K562 (cell line): Measurements from ENCODE around the gene ZNF224. TPM values are rescaled to one million over a fixed set of nuclear protein-coding genes. Genes with fewer than 3 reads are reported as not detected.

ENCODE experiments used
- BCOR ChIP-seq: fragments of 450-650 bp; IDR thresholded peaks from 2 replicates; pipeline ENCODE4 v1.6.1; 2016
- CC2D1A ChIP-seq: fragments of 450-650 bp; IDR thresholded peaks from 2 replicates; pipeline ENCODE4 v1.6.1; 2017; ENCODE audit warnings: mild to moderate bottlenecking
- CHD2 ChIP-seq: IDR thresholded peaks from 2 replicates; pipeline ENCODE4 v1.6.1; 2011; ENCODE audit warnings: low read depth, low read length
- ETV1 ChIP-seq: fragments of 450-650 bp; conservative IDR thresholded peaks from 2 replicates; pipeline ENCODE4 v1.6.1; 2016; ENCODE audit warnings: missing genetic modification characterization, control low read depth, low read depth, missing compliant biosample characterization
- GATAD2B ChIP-seq: fragments of 450-650 bp; IDR thresholded peaks from 2 replicates; pipeline ENCODE4 v1.6.1; 2017; ENCODE audit warnings: mild to moderate bottlenecking, borderline replicate concordance
- GTF2E2 ChIP-seq: fragments of 200-800 bp; sonication (Bioruptor generic); IDR thresholded peaks from 2 replicates; pipeline ENCODE4 v1.6.1; 2016; ENCODE audit warnings: missing genetic modification characterization, missing compliant biosample characterization
- MAFF ChIP-seq: IDR thresholded peaks from 2 replicates; pipeline ENCODE4 v1.6.1; 2012; ENCODE audit warnings: low read length, improper control_type of control experiment
- MED1 ChIP-seq: sonication (generic); formaldehyde crosslinking; IDR thresholded peaks from 2 replicates; pipeline ENCODE4 v1.8.1; 2023; ENCODE audit warnings: missing genetic modification reagents, borderline replicate concordance
- RBM25 ChIP-seq: fragments of 200-400 bp; formaldehyde crosslinking; IDR thresholded peaks from 2 replicates; pipeline ENCODE4 v1.6.1; 2018; ENCODE audit warnings: low read length, low read depth, moderate library complexity; ENCODE audit not compliant: severe bottlenecking
- SUPT5H ChIP-seq: fragments of 450-650 bp; IDR thresholded peaks from 2 replicates; pipeline ENCODE4 v1.6.1; 2016
- XRCC3 ChIP-seq: fragments of 450-650 bp; IDR thresholded peaks from 2 replicates; pipeline ENCODE4 v1.6.1; 2017; ENCODE audit warnings: mild to moderate bottlenecking, moderate library complexity
- ZNF24 ChIP-seq: fragments of 450-650 bp; IDR thresholded peaks from 2 replicates; pipeline ENCODE4 v1.6.1; 2016
- ZNF707 ChIP-seq: fragments of 250-450 bp; sonication (Bioruptor Pico); conservative IDR thresholded peaks from 2 replicates; pipeline ENCODE4 v1.8.0; 2022; ENCODE audit warnings: inconsistent platforms, mild to moderate bottlenecking, moderate library complexity
- ZSCAN29 ChIP-seq: fragments of 450-650 bp; IDR thresholded peaks from 2 replicates; pipeline ENCODE4 v1.6.1; 2017
- polyA plus RNA-seq, 8 experiments: library from polyadenylated mRNA; depleted of rRNA in 4 of 8; stranded (reverse) in 5 of 8; unstranded in 3 of 8; fragments of >200 nt; fragmentation: Nextera tagmentation in 2 of 8; fragmentation: Illumina TruSeq in 1 of 8; extraction: Ambion mirVana in 2 of 8; extraction: Trizol in 1 of 8; gene quantifications; 2 replicates each; pipeline versions ENCODE4 v1.2.1 to v1.2.3, GENCODE V29; 2011 to 2014; ENCODE audit warnings: inconsistent platforms in 1 of 8, missing spikeins in 1 of 8
- total RNA-seq, 7 experiments: library from RNA; depleted of rRNA in 6 of 7; stranded (reverse); fragments of >200 nt in 6 of 7; fragmentation: Illumina TruSeq in 2 of 7; extraction: Trizol in 2 of 7; gene quantifications; 2 replicates each; pipeline versions ENCODE4 v1.2.1 to v1.2.3, GENCODE V29; 2011 to 2021; ENCODE audit warnings: low replicate concordance in 1 of 7
- TF ChIP-seq, protein P1 (sequence below), 2 experiments: fragments of 450-650 bp; IDR thresholded peaks; 2 replicates each; pipeline ENCODE4 v1.6.1; 2018; ENCODE audit warnings: mild to moderate bottlenecking in 2 of 2, low read depth in 1 of 2; ENCODE audit not compliant: partially characterized antibody in 2 of 2
- TF ChIP-seq, protein P2 (sequence below): fragments of 450-650 bp; IDR thresholded peaks from 2 replicates; pipeline ENCODE4 v1.6.1; 2016; ENCODE audit warnings: low read depth
- TF ChIP-seq, protein P3 (sequence below): sonication (generic); formaldehyde crosslinking; IDR thresholded peaks from 2 replicates; pipeline ENCODE4 v1.8.0; 2022; ENCODE audit warnings: mild to moderate bottlenecking, missing genetic modification reagents

Gene ZNF224
- total and polyA plus RNA-seq, 9 of the 15 experiments (the other 6 are each of a cell fraction or from before 2014, with no cell fraction given), result 4.4 to 15.6 (median 10.0) TPM

DNA sequence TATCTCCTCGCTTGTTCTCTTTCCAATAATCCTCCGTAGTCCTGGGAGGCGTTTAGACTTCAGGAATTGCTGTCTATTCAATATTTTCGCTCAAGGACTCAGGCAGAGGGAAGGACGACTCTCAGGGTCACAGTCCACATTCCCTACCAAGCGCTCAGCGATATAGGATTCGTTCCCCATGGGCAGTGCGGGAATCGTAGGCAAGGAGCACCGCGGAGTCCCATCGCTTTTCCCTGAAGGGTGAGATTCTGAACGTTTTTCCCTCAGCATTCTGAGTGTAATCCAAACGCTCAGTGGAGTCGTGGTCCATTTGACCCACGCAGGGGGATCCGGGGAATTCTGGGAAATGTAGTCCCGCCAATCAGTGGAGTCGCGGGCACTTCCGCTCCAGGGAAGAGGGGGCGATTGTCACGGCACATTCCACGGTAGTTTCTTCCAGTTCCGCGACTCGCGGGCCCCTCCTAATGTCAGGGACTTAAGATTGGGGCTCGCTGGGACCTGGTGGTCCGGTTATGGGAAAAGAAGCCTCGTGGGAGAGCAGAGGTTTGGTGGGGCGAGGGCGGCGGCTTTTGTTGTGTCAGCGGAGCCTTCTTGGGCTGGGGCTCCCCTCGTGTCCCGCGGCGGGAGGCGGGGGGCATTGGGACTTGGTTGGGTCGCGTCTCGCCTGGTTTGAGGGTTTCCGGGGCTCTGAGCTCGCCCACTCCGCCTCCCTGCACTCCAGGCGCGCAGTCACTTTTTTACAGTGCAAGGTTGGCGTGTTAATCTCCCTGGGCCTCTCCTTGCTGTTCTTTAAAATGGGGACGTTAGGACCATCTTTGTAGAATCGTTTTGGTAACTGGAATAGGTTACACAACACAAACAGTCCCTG, 47.3 kb downstream of the ZNF224 start, which contains the start of gene ZNF234 (continued):
- TF ChIP-seq, protein P1, sequence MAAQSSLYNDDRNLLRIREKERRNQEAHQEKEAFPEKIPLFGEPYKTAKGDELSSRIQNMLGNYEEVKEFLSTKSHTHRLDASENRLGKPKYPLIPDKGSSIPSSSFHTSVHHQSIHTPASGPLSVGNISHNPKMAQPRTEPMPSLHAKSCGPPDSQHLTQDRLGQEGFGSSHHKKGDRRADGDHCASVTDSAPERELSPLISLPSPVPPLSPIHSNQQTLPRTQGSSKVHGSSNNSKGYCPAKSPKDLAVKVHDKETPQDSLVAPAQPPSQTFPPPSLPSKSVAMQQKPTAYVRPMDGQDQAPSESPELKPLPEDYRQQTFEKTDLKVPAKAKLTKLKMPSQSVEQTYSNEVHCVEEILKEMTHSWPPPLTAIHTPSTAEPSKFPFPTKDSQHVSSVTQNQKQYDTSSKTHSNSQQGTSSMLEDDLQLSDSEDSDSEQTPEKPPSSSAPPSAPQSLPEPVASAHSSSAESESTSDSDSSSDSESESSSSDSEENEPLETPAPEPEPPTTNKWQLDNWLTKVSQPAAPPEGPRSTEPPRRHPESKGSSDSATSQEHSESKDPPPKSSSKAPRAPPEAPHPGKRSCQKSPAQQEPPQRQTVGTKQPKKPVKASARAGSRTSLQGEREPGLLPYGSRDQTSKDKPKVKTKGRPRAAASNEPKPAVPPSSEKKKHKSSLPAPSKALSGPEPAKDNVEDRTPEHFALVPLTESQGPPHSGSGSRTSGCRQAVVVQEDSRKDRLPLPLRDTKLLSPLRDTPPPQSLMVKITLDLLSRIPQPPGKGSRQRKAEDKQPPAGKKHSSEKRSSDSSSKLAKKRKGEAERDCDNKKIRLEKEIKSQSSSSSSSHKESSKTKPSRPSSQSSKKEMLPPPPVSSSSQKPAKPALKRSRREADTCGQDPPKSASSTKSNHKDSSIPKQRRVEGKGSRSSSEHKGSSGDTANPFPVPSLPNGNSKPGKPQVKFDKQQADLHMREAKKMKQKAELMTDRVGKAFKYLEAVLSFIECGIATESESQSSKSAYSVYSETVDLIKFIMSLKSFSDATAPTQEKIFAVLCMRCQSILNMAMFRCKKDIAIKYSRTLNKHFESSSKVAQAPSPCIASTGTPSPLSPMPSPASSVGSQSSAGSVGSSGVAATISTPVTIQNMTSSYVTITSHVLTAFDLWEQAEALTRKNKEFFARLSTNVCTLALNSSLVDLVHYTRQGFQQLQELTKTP (IDR thresholded peaks at IDR 0.05; ENCODE audit: low read depth in 1 of 2, partially characterized antibody in 2 of 2), result peak in 1 of 2 experiments; percentile 85
- no peak for TF ChIP-seq CHD2
- TF ChIP-seq ZNF707 (CRISPR knock-in tag), result no peak
- TF ChIP-seq CC2D1A, result no peak
- TF ChIP-seq GTF2E2 (tag), result no peak
- TF ChIP-seq ETV1, result peak; percentile 71
- no peak for TF ChIP-seq GATAD2B
- no peak for TF ChIP-seq XRCC3
- TF ChIP-seq ZNF24, result no peak
- TF ChIP-seq, protein P2, sequence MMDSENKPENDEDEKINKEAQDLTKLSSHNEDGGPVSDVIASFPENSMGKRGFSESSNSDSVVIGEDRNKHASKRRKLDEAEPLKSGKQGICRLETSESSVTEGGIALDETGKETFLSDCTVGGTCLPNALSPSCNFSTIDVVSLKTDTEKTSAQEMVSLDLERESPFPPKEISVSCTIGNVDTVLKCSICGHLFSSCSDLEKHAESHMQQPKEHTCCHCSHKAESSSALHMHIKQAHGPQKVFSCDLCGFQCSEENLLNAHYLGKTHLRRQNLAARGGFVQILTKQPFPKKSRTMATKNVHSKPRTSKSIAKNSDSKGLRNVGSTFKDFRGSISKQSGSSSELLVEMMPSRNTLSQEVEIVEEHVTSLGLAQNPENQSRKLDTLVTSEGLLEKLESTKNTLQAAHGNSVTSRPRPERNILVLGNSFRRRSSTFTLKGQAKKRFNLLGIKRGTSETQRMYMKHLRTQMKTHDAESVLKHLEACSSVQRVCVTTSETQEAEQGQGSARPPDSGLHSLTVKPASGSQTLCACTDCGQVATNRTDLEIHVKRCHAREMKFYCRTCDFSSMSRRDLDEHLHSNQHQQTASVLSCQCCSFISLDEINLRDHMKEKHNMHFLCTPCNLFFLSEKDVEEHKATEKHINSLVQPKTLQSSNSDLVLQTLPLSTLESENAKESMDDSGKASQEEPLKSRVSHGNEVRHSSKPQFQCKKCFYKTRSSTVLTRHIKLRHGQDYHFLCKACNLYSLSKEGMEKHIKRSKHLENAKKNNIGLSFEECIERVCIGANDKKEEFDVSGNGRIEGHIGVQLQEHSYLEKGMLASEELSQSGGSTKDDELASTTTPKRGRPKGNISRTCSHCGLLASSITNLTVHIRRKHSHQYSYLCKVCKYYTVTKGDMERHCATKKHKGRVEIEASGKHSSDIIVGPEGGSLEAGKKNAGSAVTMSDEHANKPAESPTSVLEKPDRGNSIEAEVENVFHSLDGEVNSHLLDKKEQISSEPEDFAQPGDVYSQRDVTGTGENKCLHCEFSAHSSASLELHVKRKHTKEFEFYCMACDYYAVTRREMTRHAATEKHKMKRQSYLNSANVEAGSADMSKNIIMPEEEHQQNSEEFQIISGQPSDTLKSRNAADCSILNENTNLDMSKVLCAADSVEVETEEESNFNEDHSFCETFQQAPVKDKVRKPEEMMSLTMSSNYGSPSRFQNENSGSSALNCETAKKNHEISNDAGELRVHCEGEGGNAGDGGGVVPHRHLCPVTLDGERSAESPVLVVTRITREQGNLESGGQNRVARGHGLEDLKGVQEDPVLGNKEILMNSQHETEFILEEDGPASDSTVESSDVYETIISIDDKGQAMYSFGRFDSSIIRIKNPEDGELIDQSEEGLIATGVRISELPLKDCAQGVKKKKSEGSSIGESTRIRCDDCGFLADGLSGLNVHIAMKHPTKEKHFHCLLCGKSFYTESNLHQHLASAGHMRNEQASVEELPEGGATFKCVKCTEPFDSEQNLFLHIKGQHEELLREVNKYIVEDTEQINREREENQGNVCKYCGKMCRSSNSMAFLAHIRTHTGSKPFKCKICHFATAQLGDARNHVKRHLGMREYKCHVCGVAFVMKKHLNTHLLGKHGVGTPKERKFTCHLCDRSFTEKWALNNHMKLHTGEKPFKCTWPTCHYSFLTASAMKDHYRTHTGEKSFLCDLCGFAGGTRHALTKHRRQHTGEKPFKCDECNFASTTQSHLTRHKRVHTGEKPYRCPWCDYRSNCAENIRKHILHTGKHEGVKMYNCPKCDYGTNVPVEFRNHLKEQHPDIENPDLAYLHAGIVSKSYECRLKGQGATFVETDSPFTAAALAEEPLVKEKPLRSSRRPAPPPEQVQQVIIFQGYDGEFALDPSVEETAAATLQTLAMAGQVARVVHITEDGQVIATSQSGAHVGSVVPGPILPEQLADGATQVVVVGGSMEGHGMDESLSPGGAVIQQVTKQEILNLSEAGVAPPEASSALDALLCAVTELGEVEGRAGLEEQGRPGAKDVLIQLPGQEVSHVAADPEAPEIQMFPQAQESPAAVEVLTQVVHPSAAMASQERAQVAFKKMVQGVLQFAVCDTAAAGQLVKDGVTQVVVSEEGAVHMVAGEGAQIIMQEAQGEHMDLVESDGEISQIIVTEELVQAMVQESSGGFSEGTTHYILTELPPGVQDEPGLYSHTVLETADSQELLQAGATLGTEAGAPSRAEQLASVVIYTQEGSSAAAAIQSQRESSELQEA, result no peak
- no peak for TF ChIP-seq MED1 (CRISPR knock-in tag)
- TF ChIP-seq RBM25, result peak; percentile 70
- TF ChIP-seq, protein P3, sequence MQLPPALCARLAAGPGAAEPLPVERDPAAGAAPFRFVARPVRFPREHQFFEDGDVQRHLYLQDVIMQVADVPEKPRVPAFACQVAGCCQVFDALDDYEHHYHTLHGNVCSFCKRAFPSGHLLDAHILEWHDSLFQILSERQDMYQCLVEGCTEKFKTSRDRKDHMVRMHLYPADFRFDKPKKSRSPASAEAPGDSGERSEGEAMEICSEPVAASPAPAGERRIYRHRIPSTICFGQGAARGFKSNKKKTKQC (CRISPR knock-in tag), result no peak
- TF ChIP-seq MAFF, result no peak
- TF ChIP-seq ZSCAN29, result no peak
- TF ChIP-seq SUPT5H, result no peak
- peak; percentile 95 for TF ChIP-seq BCOR
